ENCODE measurements around the gene GRIN2A. TPM values are rescaled to one million over a fixed set of nuclear protein-coding genes. Genes with fewer than 3 reads are reported as not detected.

Gene GRIN2A
- total and polyA plus RNA-seq, 2 donors (not counting 1 experiment from before 2014, with no cell fraction given): 0.44 TPM; not detected in 1

- POLR2A ChIA-PET: no interaction called here
- Histone ChIP-seq H3K27me3 (replicated peaks in 1 of 4; ENCODE audit: control extremely low read depth in 1 of 4, control insufficient read depth in 3 of 4, insufficient read depth in 4 of 4, low read length in 3 of 4) (no peaks in the 10 kb centered on the region), H3K9ac (ENCODE audit: low read length) (no peak overlapping the region), H4K20me1 (ENCODE audit: control insufficient read depth, insufficient read depth, low read length, poor library complexity, severe bottlenecking) (no peaks in the 10 kb centered on the region), H3K9me3 (ENCODE audit: control extremely low read depth in 1 of 3, control insufficient read depth in 2 of 3, insufficient read depth in 1 of 3, low read length in 2 of 3) (peaks cover 0 to 3% (median 0%) of the 10 kb centered on the region in 3 donors), H3K36me3 (replicated peaks in 1 of 2; ENCODE audit: control extremely low read depth in 1 of 2, control insufficient read depth in 1 of 2, extremely low read depth in 1 of 2, insufficient read depth in 2 of 2, low read length in 1 of 2) (no peaks in the 10 kb centered on the region), H3K27ac (ENCODE audit: low read length in 2 of 2) (no peak overlapping the region), H3K79me2 (ENCODE audit: control insufficient read depth, insufficient read depth, low read length) (no peaks in the 10 kb centered on the region), H3K4me1 (ENCODE audit: control insufficient read depth in 2 of 2, insufficient read depth in 2 of 2, low read length in 2 of 2) (no peaks in the 10 kb centered on the region), H2AFZ (ENCODE audit: insufficient read depth, low read depth, low read length, poor library complexity, severe bottlenecking) (no peak overlapping the region), H3K4me2 (replicated peaks; ENCODE audit: low read depth, low read length, poor library complexity, severe bottlenecking) (no peak overlapping the region), H3K4me3 (ENCODE audit: control extremely low read depth in 1 of 5, extremely low read depth in 1 of 5, insufficient read depth in 1 of 5, low read depth in 2 of 5, low read length in 4 of 5) (no peak overlapping the region)
- TF ChIP-seq CTCF (IDR thresholded peaks at IDR 0.05) (no peak), EZH2 (IDR thresholded peaks at IDR 0.05; ENCODE audit: borderline replicate concordance, insufficient read depth, low read depth, low read length, poor library complexity, severe bottlenecking) (no peak)
- peaks cover 2% of the 10 kb centered on the region for H3K9me3 Mint-ChIP-seq (ENCODE audit: insufficient read depth)
- H3K4me1 Mint-ChIP-seq: no peaks in the 10 kb centered on the region
- H3K27ac Mint-ChIP-seq: no peak overlapping the region
- H3K27me3 Mint-ChIP-seq: peaks cover 13% of the 10 kb centered on the region
- CTCF ChIA-PET: no interaction called here
- ATAC-seq (ENCODE audit: low read depth): no peak
- intact Hi-C loops (cut with micrococcal nuclease): no loop called here
- WGBS (ENCODE audit: insufficient coverage): 70% methylated on average over 1 of the region's 2 CpGs
- no peak for DNase-seq
- no peak overlapping the region for H3K4me3 Mint-ChIP-seq
Measured at GRCh38 chr16:9904526-9904925, 277.7 kb downstream of the GRIN2A start.

GRCh38 chr16:9900576-9900975 lies 281.7 kb downstream of the GRIN2A start:
- no peak for DNase-seq
- Mint-ChIP-seq H3K9me3 (ENCODE audit: insufficient read depth) (peaks cover 2% of the 10 kb centered on the region), H3K27ac (no peak overlapping the region), H3K27me3 (no peaks in the 10 kb centered on the region), H3K4me1 (no peaks in the 10 kb centered on the region), H3K4me3 (no peak overlapping the region)
- POLR2A ChIA-PET: no interaction called here
- 85% methylated on average over 2 of the region's 4 CpGs for WGBS (ENCODE audit: insufficient coverage)
- Histone ChIP-seq H3K27ac (ENCODE audit: low read length in 2 of 2) (no peak overlapping the region), H3K9me3 (ENCODE audit: control extremely low read depth in 1 of 3, control insufficient read depth in 2 of 3, insufficient read depth in 1 of 3, low read length in 2 of 3) (peaks cover 0 to 3% (median 0%) of the 10 kb centered on the region in 3 donors), H3K4me3 (ENCODE audit: control extremely low read depth in 1 of 5, extremely low read depth in 1 of 5, insufficient read depth in 1 of 5, low read depth in 2 of 5, low read length in 4 of 5) (no peak overlapping the region), H3K4me2 (replicated peaks; ENCODE audit: low read depth, low read length, poor library complexity, severe bottlenecking) (no peak overlapping the region), H3K79me2 (ENCODE audit: control insufficient read depth, insufficient read depth, low read length) (no peaks in the 10 kb centered on the region), H3K4me1 (ENCODE audit: control insufficient read depth in 2 of 2, insufficient read depth in 2 of 2, low read length in 2 of 2) (no peaks in the 10 kb centered on the region), H2AFZ (ENCODE audit: insufficient read depth, low read depth, low read length, poor library complexity, severe bottlenecking) (no peak overlapping the region), H3K36me3 (replicated peaks in 1 of 2; ENCODE audit: control extremely low read depth in 1 of 2, control insufficient read depth in 1 of 2, extremely low read depth in 1 of 2, insufficient read depth in 2 of 2, low read length in 1 of 2) (no peaks in the 10 kb centered on the region), H3K9ac (ENCODE audit: low read length) (no peak overlapping the region), H3K27me3 (replicated peaks in 1 of 4; ENCODE audit: control extremely low read depth in 1 of 4, control insufficient read depth in 3 of 4, insufficient read depth in 4 of 4, low read length in 3 of 4) (no peaks in the 10 kb centered on the region), H4K20me1 (ENCODE audit: control insufficient read depth, insufficient read depth, low read length, poor library complexity, severe bottlenecking) (no peaks in the 10 kb centered on the region)
- no peak for ATAC-seq (ENCODE audit: low read depth)
- intact Hi-C loops (cut with micrococcal nuclease): no loop called here
- CTCF ChIA-PET: no interaction called here
- no peak for TF ChIP-seq CTCF (IDR thresholded peaks at IDR 0.05)
- no peak for TF ChIP-seq EZH2 (IDR thresholded peaks at IDR 0.05; ENCODE audit: borderline replicate concordance, insufficient read depth, low read depth, low read length, poor library complexity, severe bottlenecking)
